ENCODE measurements around the gene TRIM29. TPM values are rescaled to one million over a fixed set of nuclear protein-coding genes. Genes with fewer than 3 reads are reported as not detected.

Gene TRIM29
- total and polyA plus RNA-seq, 2 of the 4 experiments (the other 2 are of a cell fraction), result not detected

GRCh38 chr11:120185706-120186455 is 48.0 kb upstream of the TRIM29 start (continued):
- TF ChIP-seq ELK1 (IDR thresholded peaks at IDR 0.05; ENCODE audit: borderline replicate concordance, low read depth, low read length), result no peak

DNA sequence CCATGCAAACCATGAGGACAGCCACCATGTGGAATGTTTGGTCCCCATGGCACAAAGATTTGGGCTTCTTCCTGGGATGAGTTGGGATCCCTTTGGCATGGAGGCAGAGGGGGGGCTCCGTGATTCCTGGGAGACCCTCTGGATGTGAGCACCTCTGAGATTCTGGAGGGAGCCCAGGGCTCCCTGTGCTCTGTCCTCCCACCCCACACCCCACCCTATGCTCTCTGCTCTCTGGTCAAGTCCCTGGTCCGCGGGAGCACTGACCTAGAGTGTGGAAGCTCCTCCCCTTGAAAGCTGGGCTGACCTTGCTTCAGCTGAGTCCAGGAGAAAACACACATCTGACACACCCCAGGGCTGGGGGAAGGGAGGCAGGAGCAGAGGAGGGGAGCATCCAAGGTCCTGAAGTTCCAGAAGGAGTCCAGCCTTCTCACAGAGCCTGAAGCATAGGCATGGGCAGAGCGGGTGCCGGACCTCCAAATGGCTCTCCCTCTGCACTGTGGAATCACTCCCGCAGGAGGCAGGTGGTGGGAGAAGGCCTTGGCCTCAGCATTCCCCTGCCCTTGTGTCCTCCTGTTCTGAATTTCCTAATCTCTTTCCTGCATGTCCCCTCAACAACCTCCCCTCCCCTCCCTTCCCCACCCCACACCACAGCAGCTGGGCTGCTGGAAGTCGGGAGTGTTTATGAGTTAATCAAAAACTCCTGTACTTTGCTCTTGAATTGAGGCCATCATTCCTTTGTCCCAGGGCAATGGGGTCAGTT is 47.2 kb upstream of the TRIM29 start:
- Histone ChIP-seq H3K9me1 (ENCODE audit: insufficient read depth, low read length) (0 out of 2 replicates have a peak, but pooled peaks cover 6% of the 10 kb centered on the region), H2AK5ac (ENCODE audit: low read depth, low read length) (no peak overlapping the region), H3K79me1 (ENCODE audit: low read depth in 1 of 2, low read length in 2 of 2) (no peaks in the 10 kb centered on the region), H3K23ac (ENCODE audit: low read depth, low read length) (no peak overlapping the region), H4K20me1 (ENCODE audit: insufficient read depth, low read length) (no peaks in the 10 kb centered on the region), H3K18ac (ENCODE audit: low read depth, low read length) (no peak overlapping the region; the same call in 1 of the 2 replicates), H2BK15ac (ENCODE audit: low read depth, low read length) (no peak overlapping the region), H3K27me3 (ENCODE audit: control insufficient read depth, insufficient read depth, low read length) (peaks cover 3% of the 10 kb centered on the region; the same call in 1 of the 2 replicates), H3K56ac (ENCODE audit: extremely low read depth, insufficient read depth, low read length) (no peak overlapping the region), H2BK120ac (ENCODE audit: low read depth, low read length) (no peak overlapping the region), H3K14ac (replicated peaks; ENCODE audit: low read depth, low read length) (no peak overlapping the region; the same call in 1 of the 2 replicates), H4K5ac (ENCODE audit: low read depth, low read length) (no peak overlapping the region), H3K9me3 (ENCODE audit: control insufficient read depth, insufficient read depth, low read length) (no peaks in the 10 kb centered on the region), H3K36me3 (ENCODE audit: control insufficient read depth, insufficient read depth, low read length) (no peaks in the 10 kb centered on the region), H2BK20ac (ENCODE audit: low read depth, low read length) (no peak overlapping the region), H2BK5ac (ENCODE audit: low read depth, low read length, poor library complexity, severe bottlenecking) (no peak overlapping the region), H3K9ac (ENCODE audit: low read depth, low read length) (no peak overlapping the region), H2AK9ac (replicated peaks; ENCODE audit: low read depth, low read length, poor library complexity) (no peak overlapping the region), H3K4me2 (ENCODE audit: low read depth, low read length) (peak overlapping the region; percentile 35; the same call in 1 of the 2 replicates), H3K4me1 (ENCODE audit: control insufficient read depth, insufficient read depth, low read length) (peaks cover 19% of the 10 kb centered on the region), H4K91ac (ENCODE audit: insufficient read depth, low read depth, low read length) (no peak overlapping the region), H3K4ac (ENCODE audit: low read depth, low read length) (no peak overlapping the region), H4K8ac (ENCODE audit: low read depth in 2 of 2, low read length in 2 of 2) (no peak overlapping the region), H3K27ac (ENCODE audit: insufficient read depth, low read length) (peak overlapping the region; percentile 18; the same call in 1 of the 2 replicates), H2AFZ (replicated peaks; ENCODE audit: low read length, poor library complexity) (no peak overlapping the region), H3K4me3 (ENCODE audit: insufficient read depth, low read depth, low read length) (no peak overlapping the region)
- DNase-seq, result peak; percentile 48
- no CpG with 5 or more reads among the region's 7 CpGs for WGBS, 2 experiments (ENCODE audit: extremely low coverage in 2 of 2, insufficient read length in 1 of 2)
- ChIA-PET POLR2A (ENCODE audit: unreplicated experiment) (no interaction called here), CTCF (interaction anchor here (0.9 kb wide), 1 partner anchor 118 kb away, joined by 3 read pairs; no protein-coding TSS in a partner anchor)
- intact Hi-C loops (cut with micrococcal nuclease), result no loop called here
- no peak for TF ChIP-seq BHLHE40 (IDR thresholded peaks at IDR 0.05; ENCODE audit: low read depth, low read length)
- TF ChIP-seq MAZ (IDR thresholded peaks at IDR 0.05; ENCODE audit: borderline replicate concordance, low read depth, low read length), result no peak
- no peak for TF ChIP-seq CEBPB (IDR thresholded peaks at IDR 0.05; ENCODE audit: low read depth, low read length)
- TF ChIP-seq RCOR1 (IDR thresholded peaks at IDR 0.05; ENCODE audit: insufficient replicate concordance, low read length), result no peak
- TF ChIP-seq CHD1 (IDR thresholded peaks at IDR 0.05; ENCODE audit: low read depth, low read length), result no peak
- no peak for TF ChIP-seq CTCF (conservative IDR thresholded peaks at IDR 0.05; ENCODE audit: low read depth, low read length)
- no peak for TF ChIP-seq MXI1 (IDR thresholded peaks at IDR 0.05; ENCODE audit: borderline replicate concordance, low read depth, low read length)
- no peak for TF ChIP-seq POLR2A (IDR thresholded peaks at IDR 0.05; ENCODE audit: low read depth, low read length)
- no peak for TF ChIP-seq NFE2L2 (IDR thresholded peaks at IDR 0.05; ENCODE audit: low read depth, low read length)
- BruUV-seq (replicated peaks), result no TSS peak
- in situ Hi-C loops (cut with MboI; ENCODE audit: low sequenced_read_pairs), result no loop called here
- dilution Hi-C loops (cut with HindIII; ENCODE audit: low sequenced_read_pairs, unreplicated experiment), result no loop called here
- peak; percentile 61 for ATAC-seq (ENCODE audit: low read depth)

All from IMR-90 (cell line).